ENCODE measurements around the gene CALHM5.
A peak's percentile ranks its signal among the peaks of the same experiment; 100 is the strongest.

CALHM5 gene

GRCh38 chr6:116530436-116530835, 19.0 kb downstream of the CALHM5 start:
- CTCF ChIA-PET = interaction anchor here (0.8 to 1.5 kb wide), 4 partner anchors 17 to 242 kb away, joined by 4 to 9 read pairs (median 4); no protein-coding TSS in a partner anchor
- no peak for DNase-seq
- POLR2A ChIA-PET = interaction anchor here (0.6 kb wide), 1 partner anchor 85 kb away, joined by 3 read pairs; no protein-coding TSS in a partner anchor
- H3K27me3 ChIP-seq (replicated peaks in 2 of 5; ENCODE audit: control insufficient read depth in 4 of 5, insufficient read depth in 5 of 5, low read length in 4 of 5) = no peaks in the 10 kb centered on the region
- H3K9me3 ChIP-seq (ENCODE audit: control extremely low read depth in 1 of 5, control insufficient read depth in 4 of 5, insufficient read depth in 2 of 5, low read depth in 1 of 5, low read length in 4 of 5) = no peaks in the 10 kb centered on the region
- H3K27ac ChIP-seq (ENCODE audit: insufficient read depth in 1 of 2, low read depth in 1 of 2, low read length in 2 of 2, poor library complexity in 1 of 2, severe bottlenecking in 2 of 2) = no peak overlapping the region
- no peaks in the 10 kb centered on the region for H3K36me3 ChIP-seq (ENCODE audit: control insufficient read depth in 4 of 4, insufficient read depth in 4 of 4, low read length in 3 of 4)
- peaks cover 0 to 9% (median 2%) of the 10 kb centered on the region in 4 experiments for H3K4me1 ChIP-seq (ENCODE audit: control extremely low read depth in 1 of 4, control insufficient read depth in 4 of 4, insufficient read depth in 4 of 4, low read length in 3 of 4)
- no peak overlapping the region for H3K4me3 ChIP-seq (ENCODE audit: control insufficient read depth in 1 of 7, extremely low read depth in 1 of 7, insufficient read depth in 4 of 7, low read depth in 2 of 7, low read length in 6 of 7)
- WGBS (ENCODE audit: insufficient coverage) = 100% methylated on average over 1 of the region's 2 CpGs

GRCh38 chr6:116531675-116532570, 20.5 kb downstream of the CALHM5 start:
- peaks cover 0 to 9% (median 2%) of the 10 kb centered on the region in 4 experiments for H3K4me1 ChIP-seq (ENCODE audit: control extremely low read depth in 1 of 4, control insufficient read depth in 4 of 4, insufficient read depth in 4 of 4, low read length in 3 of 4)
- 80% methylated on average over 2 of the region's 12 CpGs for WGBS (ENCODE audit: insufficient coverage)
- no peak overlapping the region for H3K4me3 ChIP-seq (ENCODE audit: control insufficient read depth in 1 of 7, extremely low read depth in 1 of 7, insufficient read depth in 4 of 7, low read depth in 2 of 7, low read length in 6 of 7)
- POLR2A ChIA-PET = no interaction called here
- H3K36me3 ChIP-seq (ENCODE audit: control insufficient read depth in 4 of 4, insufficient read depth in 4 of 4, low read length in 3 of 4) = no peaks in the 10 kb centered on the region
- no peaks in the 10 kb centered on the region for H3K27me3 ChIP-seq (replicated peaks in 2 of 5; ENCODE audit: control insufficient read depth in 4 of 5, insufficient read depth in 5 of 5, low read length in 4 of 5)
- peak; percentile 81 to 93 (median 91) for DNase-seq
- H3K27ac ChIP-seq (ENCODE audit: insufficient read depth in 1 of 2, low read depth in 1 of 2, low read length in 2 of 2, poor library complexity in 1 of 2, severe bottlenecking in 2 of 2) = no peak overlapping the region
- H3K9me3 ChIP-seq (ENCODE audit: control extremely low read depth in 1 of 5, control insufficient read depth in 4 of 5, insufficient read depth in 2 of 5, low read depth in 1 of 5, low read length in 4 of 5) = no peaks in the 10 kb centered on the region
- CTCF ChIA-PET = interaction anchor here (0.6 to 4.5 kb wide), 19 partner anchors 10 to 326 kb away, joined by 3 to 58 read pairs (median 4); no protein-coding TSS in a partner anchor

- H3K36me3 ChIP-seq (ENCODE audit: control insufficient read depth in 4 of 4, insufficient read depth in 4 of 4, low read length in 3 of 4) = no peaks in the 10 kb centered on the region
- H3K27ac ChIP-seq (ENCODE audit: insufficient read depth in 1 of 2, low read depth in 1 of 2, low read length in 2 of 2, poor library complexity in 1 of 2, severe bottlenecking in 2 of 2) = no peak overlapping the region
- no peaks in the 10 kb centered on the region for H3K27me3 ChIP-seq (replicated peaks in 2 of 5; ENCODE audit: control insufficient read depth in 4 of 5, insufficient read depth in 5 of 5, low read length in 4 of 5)
- CTCF ChIA-PET = interaction anchor here (0.7 to 4.5 kb wide), 26 partner anchors 9 to 311 kb away, joined by 3 to 58 read pairs (median 4); partner anchors contain the start of gene CALHM4
- 92% methylated on average over 8 of the region's 9 CpGs for WGBS (ENCODE audit: insufficient coverage)
- H3K4me1 ChIP-seq (ENCODE audit: control extremely low read depth in 1 of 4, control insufficient read depth in 4 of 4, insufficient read depth in 4 of 4, low read length in 3 of 4) = peaks cover 0 to 9% (median 2%) of the 10 kb centered on the region in 4 experiments
- H3K4me3 ChIP-seq (ENCODE audit: control insufficient read depth in 1 of 7, extremely low read depth in 1 of 7, insufficient read depth in 4 of 7, low read depth in 2 of 7, low read length in 6 of 7) = no peak overlapping the region
- no peaks in the 10 kb centered on the region for H3K9me3 ChIP-seq (ENCODE audit: control extremely low read depth in 1 of 5, control insufficient read depth in 4 of 5, insufficient read depth in 2 of 5, low read depth in 1 of 5, low read length in 4 of 5)
- POLR2A ChIA-PET = no interaction called here
- DNase-seq = no peak
Observed at GRCh38 chr6:116533233-116533957, 22.0 kb downstream of the CALHM5 start.

GRCh38 chr6:116535109-116535508, 23.7 kb downstream of the CALHM5 start:
- Histone ChIP-seq H3K27me3 (replicated peaks in 2 of 5; ENCODE audit: control insufficient read depth in 4 of 5, insufficient read depth in 5 of 5, low read length in 4 of 5) (no peaks in the 10 kb centered on the region), H3K36me3 (ENCODE audit: control insufficient read depth in 4 of 4, insufficient read depth in 4 of 4, low read length in 3 of 4) (no peaks in the 10 kb centered on the region), H3K27ac (ENCODE audit: insufficient read depth in 1 of 2, low read depth in 1 of 2, low read length in 2 of 2, poor library complexity in 1 of 2, severe bottlenecking in 2 of 2) (no peak overlapping the region), H3K4me1 (ENCODE audit: control extremely low read depth in 1 of 4, control insufficient read depth in 4 of 4, insufficient read depth in 4 of 4, low read length in 3 of 4) (peaks cover 0 to 2% (median 0%) of the 10 kb centered on the region in 4 experiments), H3K4me3 (ENCODE audit: control insufficient read depth in 1 of 7, extremely low read depth in 1 of 7, insufficient read depth in 4 of 7, low read depth in 2 of 7, low read length in 6 of 7) (no peak overlapping the region), H3K9me3 (ENCODE audit: control extremely low read depth in 1 of 5, control insufficient read depth in 4 of 5, insufficient read depth in 2 of 5, low read depth in 1 of 5, low read length in 4 of 5) (no peaks in the 10 kb centered on the region)
- ChIA-PET CTCF (interaction anchor here (0.5 to 4.5 kb wide), 26 partner anchors 10 to 318 kb away, joined by 3 to 58 read pairs (median 4); partner anchors contain the start of genes CALHM5, RWDD1 and TRAPPC3L), POLR2A (no interaction called here)
- DNase-seq = no peak

GRCh38 chr6:116536216-116536621, 24.8 kb downstream of the CALHM5 start:
- peak; percentile 72 to 82 (median 79) for DNase-seq
- POLR2A ChIA-PET = no interaction called here
- Histone ChIP-seq H3K9me3 (ENCODE audit: control extremely low read depth in 1 of 5, control insufficient read depth in 4 of 5, insufficient read depth in 2 of 5, low read depth in 1 of 5, low read length in 4 of 5) (no peaks in the 10 kb centered on the region), H3K27me3 (replicated peaks in 2 of 5; ENCODE audit: control insufficient read depth in 4 of 5, insufficient read depth in 5 of 5, low read length in 4 of 5) (peaks cover 0 to under 1% (median 0%) of the 10 kb centered on the region in 5 experiments), H3K27ac (ENCODE audit: insufficient read depth in 1 of 2, low read depth in 1 of 2, low read length in 2 of 2, poor library complexity in 1 of 2, severe bottlenecking in 2 of 2) (no peak overlapping the region), H3K4me3 (ENCODE audit: control insufficient read depth in 1 of 7, extremely low read depth in 1 of 7, insufficient read depth in 4 of 7, low read depth in 2 of 7, low read length in 6 of 7) (no peak overlapping the region), H3K4me1 (ENCODE audit: control extremely low read depth in 1 of 4, control insufficient read depth in 4 of 4, insufficient read depth in 4 of 4, low read length in 3 of 4) (no peaks in the 10 kb centered on the region), H3K36me3 (ENCODE audit: control insufficient read depth in 4 of 4, insufficient read depth in 4 of 4, low read length in 3 of 4) (no peaks in the 10 kb centered on the region)
- CTCF ChIA-PET = interaction anchor here (1.3 to 4.5 kb wide), 4 partner anchors 25 to 253 kb away, joined by 4 to 30 read pairs (median 9); no protein-coding TSS in a partner anchor
- WGBS (ENCODE audit: insufficient coverage) = 11% methylated on average over 4 of the region's 4 CpGs

- Histone ChIP-seq H3K4me1 (ENCODE audit: control extremely low read depth in 1 of 4, control insufficient read depth in 4 of 4, insufficient read depth in 4 of 4, low read length in 3 of 4) (no peaks in the 10 kb centered on the region), H3K27me3 (replicated peaks in 2 of 5; ENCODE audit: control insufficient read depth in 4 of 5, insufficient read depth in 5 of 5, low read length in 4 of 5) (peaks cover 0 to 2% (median 0%) of the 10 kb centered on the region in 5 experiments), H3K27ac (ENCODE audit: insufficient read depth in 1 of 2, low read depth in 1 of 2, low read length in 2 of 2, poor library complexity in 1 of 2, severe bottlenecking in 2 of 2) (no peak overlapping the region), H3K9me3 (ENCODE audit: control extremely low read depth in 1 of 5, control insufficient read depth in 4 of 5, insufficient read depth in 2 of 5, low read depth in 1 of 5, low read length in 4 of 5) (no peaks in the 10 kb centered on the region), H3K36me3 (ENCODE audit: control insufficient read depth in 4 of 4, insufficient read depth in 4 of 4, low read length in 3 of 4) (no peaks in the 10 kb centered on the region), H3K4me3 (ENCODE audit: control insufficient read depth in 1 of 7, extremely low read depth in 1 of 7, insufficient read depth in 4 of 7, low read depth in 2 of 7, low read length in 6 of 7) (no peak overlapping the region)
- no peak for DNase-seq
- CTCF ChIA-PET = interaction anchor here (1.1 to 3.5 kb wide), 9 partner anchors 9 to 273 kb away, joined by 3 to 16 read pairs (median 9); no protein-coding TSS in a partner anchor
- POLR2A ChIA-PET = interaction anchor here (1.6 kb wide), 1 partner anchor 263 kb away, joined by 3 read pairs; the partner anchor contains the start of gene TSPYL1
Observed at GRCh38 chr6:116542426-116542825, 31.0 kb downstream of the CALHM5 start.
